HG02938 (cell line): Measurements from ENCODE around the gene TELO2.
A peak's percentile ranks its signal among the peaks of the same experiment; 100 is the strongest.

Source experiments
- ATAC-seq: cut with Tn5 transposase; IDR thresholded peaks from one replicate; pipeline ENCODE4 v1.9.1; 2021; ENCODE audit warnings: mild to moderate bottlenecking, moderate library complexity; ENCODE audit not compliant: unreplicated experiment

TELO2 gene

DNA sequence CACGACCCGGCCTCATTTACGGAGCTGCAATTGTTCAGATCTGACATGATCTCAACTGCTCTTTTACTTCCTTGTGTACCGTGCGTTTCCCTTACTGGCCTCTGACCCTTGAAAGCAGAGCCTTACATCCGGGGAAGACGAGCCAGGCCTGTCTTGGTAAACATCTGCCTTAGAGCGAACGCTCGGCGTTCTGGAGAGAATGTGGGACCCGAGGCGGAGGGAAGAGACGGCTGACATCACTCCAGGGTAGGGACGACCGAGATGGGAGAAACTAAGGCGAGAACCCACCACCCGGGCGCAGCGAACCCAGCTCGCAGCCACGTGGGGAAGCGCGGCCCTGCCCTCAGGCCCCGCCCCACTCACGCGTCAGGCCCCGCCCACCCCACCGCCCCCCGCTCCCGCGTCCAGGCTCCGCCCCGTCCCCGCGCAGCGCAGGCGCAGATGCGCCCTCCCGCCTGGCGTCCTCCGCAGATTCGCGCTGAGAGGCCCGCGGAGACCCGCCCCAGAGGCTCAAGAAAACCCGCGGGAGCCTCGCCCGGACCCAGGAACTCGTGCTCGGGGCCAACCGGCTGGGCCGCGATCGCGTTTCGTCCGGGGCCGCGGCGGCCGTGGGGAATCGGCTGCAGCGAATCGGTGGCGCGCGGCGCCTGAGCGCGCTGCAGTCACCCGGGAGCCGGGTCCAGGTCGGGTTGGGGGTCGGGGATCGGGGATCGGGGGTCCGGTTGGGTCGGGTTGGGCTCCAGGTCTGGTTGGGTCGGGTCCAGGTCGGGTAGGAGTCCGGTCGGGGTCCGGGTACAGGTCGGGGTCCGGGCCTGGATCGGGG is at the start of gene TELO2:
TSS of gene TELO2 (plus strand) at position 438 of the 823 bp plus-strand sequence. CDS start 922 bp downstream, outside the sequence.
- peak; percentile 55 for ATAC-seq

- ATAC-seq: no peak
Measured at GRCh38 chr16:1443403-1443973, 49.7 kb upstream of the TELO2 start.

- ATAC-seq: no peak
Measured at GRCh38 chr16:1443980-1444729, 49.0 kb upstream of the TELO2 start, which contains the start of gene CCDC154. TSS of gene CCDC154 (minus strand) at chr16:1444556. CDS start at chr16:1444322, 234 bp downstream.

- ATAC-seq: no peak
Measured at GRCh38 chr16:1444730-1445517, 48.2 kb upstream of the TELO2 start.

GRCh38 chr16:1445518-1446203 is 47.5 kb upstream of the TELO2 start:
- no peak for ATAC-seq

DNA sequence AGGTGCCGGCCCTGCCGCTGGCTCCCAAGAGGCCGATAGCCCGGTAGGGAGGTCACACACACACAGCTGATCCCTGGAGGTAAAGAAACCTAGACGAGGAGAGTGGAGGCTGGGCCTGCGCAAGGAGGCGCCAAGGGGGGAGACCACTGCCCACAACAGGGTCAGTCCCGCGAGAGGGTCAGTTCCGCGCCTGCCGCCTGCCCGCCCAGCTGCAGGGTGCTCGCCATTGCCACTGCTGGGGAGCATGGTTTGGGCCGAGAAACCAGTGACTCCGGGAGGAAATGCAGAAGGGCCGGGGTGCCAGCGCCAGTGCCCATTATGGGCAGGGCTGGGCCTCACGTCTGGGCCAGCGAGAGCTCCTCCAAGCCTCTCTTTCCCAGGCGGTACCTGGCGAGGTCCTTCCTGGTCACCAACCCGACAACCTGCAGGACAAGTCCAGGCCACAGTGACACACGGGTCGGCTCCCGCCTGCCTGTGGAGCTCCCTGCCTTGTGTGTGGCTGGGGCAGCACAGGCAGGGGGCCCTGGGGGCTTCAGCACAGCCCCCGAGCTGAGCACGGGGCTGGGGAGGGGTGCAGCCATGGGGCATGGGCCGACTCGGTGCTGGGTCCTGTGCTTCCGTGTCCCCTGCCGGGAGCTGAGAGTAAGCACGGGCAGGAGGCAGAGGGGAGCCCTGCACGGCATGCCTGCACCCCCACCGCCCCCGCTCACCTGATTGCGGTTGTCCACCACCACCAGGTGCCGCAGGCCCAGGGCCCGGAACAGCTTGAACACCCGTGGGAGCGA is 46.7 kb upstream of the TELO2 start:
- no peak for ATAC-seq

- no peak for ATAC-seq
Measured at GRCh38 chr16:1447965-1448364, 45.2 kb upstream of the TELO2 start.

- no peak for ATAC-seq
Measured at GRCh38 chr16:1448536-1449116, 44.5 kb upstream of the TELO2 start.

DNA sequence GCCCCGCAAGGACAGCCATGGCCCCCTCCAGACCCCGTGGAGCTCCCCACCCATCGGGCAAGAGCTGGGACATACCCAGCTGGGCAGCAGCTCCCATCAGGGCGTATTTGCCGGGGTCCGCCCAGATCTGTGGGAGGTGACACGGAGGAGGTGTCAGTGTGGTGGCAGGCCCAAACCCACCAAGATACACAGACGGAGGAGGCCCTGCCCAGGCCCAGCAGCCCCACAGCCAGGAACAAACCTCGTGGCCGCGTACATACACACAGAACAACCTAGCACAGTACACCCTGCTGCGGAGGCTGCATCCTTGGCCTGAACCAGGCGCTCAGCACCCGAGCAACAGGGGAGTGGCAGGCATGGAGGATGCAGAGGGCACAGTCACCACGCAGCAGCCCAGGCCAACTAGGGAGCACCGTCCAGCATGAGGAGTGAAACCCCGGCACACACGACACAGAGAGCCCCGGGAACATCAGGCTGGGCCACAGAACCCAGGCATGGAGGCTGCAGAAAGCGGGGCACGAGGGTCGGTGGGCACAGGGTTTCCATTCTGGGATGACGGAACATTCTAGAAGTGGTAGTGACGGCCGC is 43.9 kb upstream of the TELO2 start:
- no peak for ATAC-seq

- ATAC-seq: no peak
Measured at GRCh38 chr16:1450218-1450617, 42.9 kb upstream of the TELO2 start.

DNA sequence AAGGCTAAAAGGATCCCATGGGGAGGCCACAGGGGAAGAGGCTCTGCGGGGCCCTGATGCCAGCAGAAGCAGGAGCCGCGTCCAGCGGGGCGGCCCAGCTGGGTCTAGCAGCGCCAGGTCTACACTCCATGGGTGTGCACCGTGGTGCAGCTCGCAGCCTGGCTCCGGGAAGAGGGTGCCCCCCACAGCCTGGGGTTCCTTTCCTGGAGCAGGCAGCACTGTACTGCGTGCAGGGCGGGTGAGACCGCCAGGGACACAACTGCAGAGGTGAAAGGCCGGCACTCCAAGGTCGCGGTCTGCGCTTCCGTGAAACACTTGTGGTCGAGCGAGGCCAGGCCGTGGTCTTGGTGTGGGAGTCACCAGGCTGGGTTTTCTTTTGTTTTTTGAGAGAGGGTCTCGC is 42.3 kb upstream of the TELO2 start:
- no peak for ATAC-seq

DNA sequence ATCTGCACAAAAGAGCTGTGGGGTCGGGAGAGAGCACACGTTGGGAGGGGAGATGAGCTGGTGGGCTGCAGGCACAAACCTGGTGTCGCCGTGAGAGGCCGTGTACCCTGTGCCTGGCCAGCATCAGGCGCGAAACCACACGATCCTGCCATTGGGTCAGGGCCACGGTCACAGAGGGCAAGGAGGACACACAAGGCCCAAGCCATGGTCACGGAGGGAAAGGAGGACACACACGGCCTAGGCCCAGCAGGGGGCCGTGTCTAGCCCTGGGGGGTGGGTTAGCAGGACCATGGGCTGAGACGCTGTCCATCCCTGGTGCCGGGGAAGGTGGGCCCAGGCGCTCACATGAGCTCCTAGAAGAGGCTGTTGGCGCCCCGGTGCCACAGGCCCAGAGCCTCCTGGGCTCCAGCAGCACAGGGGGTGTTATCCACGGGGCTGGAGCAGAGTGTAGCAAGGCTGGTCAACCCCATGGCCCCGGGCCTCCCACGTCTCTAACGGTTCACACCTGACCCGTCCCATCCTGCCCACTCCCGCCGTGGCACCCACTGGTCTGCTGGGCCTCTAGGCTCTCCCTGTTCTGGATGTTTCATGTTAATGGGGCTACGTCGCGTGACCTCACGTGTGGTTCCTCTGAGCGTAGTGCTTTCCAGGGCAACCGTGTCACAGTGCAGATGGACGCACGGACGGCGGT is 41.3 kb upstream of the TELO2 start:
- ATAC-seq: no peak

DNA sequence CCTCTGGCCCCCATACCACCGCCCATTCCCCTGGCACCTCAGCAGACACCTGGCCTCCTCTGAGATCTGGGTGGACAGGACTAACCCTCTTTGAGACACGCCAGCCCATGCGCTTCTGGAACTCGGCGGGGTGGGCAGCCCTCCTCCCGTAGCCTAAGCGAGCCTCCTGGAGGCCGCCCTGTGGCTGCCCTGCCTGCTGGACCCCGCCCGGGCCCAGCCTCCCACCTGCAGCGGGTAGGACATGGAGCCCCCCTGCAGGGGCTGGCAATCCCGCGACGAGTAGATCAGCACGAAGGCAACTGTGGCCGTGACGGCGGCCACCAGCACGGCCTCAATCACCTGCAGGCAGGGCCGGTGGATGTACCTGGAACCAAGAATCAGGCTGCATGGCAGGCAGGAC is 40.6 kb upstream of the TELO2 start:
- ATAC-seq: no peak

DNA sequence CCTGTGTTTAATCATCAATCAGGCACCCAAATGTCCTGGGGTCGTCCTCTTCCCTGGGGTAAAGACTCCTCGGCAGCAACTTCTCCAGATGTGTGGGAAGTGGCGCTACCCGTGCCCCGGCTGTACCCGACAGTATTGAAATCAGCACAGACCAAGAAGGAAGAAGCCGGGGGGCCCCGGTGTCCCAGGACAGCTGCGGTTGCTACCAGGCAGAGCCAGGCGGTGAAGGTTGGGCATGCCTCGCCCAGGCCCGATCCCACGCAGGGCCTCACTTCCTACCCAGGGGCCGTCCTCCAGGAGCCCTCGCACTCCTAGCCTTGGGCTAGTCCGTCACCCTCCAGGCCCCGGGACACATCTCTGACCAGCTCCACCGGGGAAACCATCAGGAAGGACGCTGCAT is 39.8 kb upstream of the TELO2 start:
- no peak for ATAC-seq

- no peak for ATAC-seq
Measured at GRCh38 chr16:1454561-1454960, 38.6 kb upstream of the TELO2 start.

- no peak for ATAC-seq
Measured at GRCh38 chr16:1455190-1456171, 37.7 kb upstream of the TELO2 start.

- no peak for ATAC-seq
Measured at GRCh38 chr16:1456951-1457350, 36.2 kb upstream of the TELO2 start.
